ENCODE data around the gene YBEY.
A peak's percentile ranks its signal among the peaks of the same experiment; 100 is the strongest.

Gene YBEY

GRCh38 chr21:46285761-46286647, at the start of gene YBEY (continued):
- TF ChIP-seq PRDM4 (tag by site-specific recombination; IDR thresholded peaks at IDR 0.05) (peak; percentile 51; the same call in 1 of the 2 replicates), ZNF488 (tag by site-specific recombination; IDR thresholded peaks at IDR 0.05) (peak; percentile 5; the same call in 1 of the 2 replicates), ZEB2 (tag by site-specific recombination; IDR thresholded peaks at IDR 0.05) (peak; percentile 100), ZNF76 (tag by site-specific recombination; IDR thresholded peaks at IDR 0.05; ENCODE audit: borderline replicate concordance, low read depth) (peak; percentile 79; the same call in 1 of the 2 replicates), PRDM1 (tag by site-specific recombination; IDR thresholded peaks at IDR 0.05) (peak; percentile 46; the same call in 1 of the 2 replicates), ZBTB6 (tag by site-specific recombination; IDR thresholded peaks at IDR 0.05) (peak; percentile 70), ZNF629 (tag by site-specific recombination; IDR thresholded peaks at IDR 0.05) (peak; percentile 88), KLF17 (tag by site-specific recombination; IDR thresholded peaks at IDR 0.05) (peak; percentile 94; the same call in 1 of the 2 replicates), BCL11B (tag by site-specific recombination; IDR thresholded peaks at IDR 0.05; ENCODE audit: low read depth) (peak; percentile 71; the same call in 1 of the 2 replicates), ZNF37A (tag by site-specific recombination; IDR thresholded peaks at IDR 0.05) (peak; percentile 24; the same call in 1 of the 2 replicates), ZNF610 (tag by site-specific recombination; IDR thresholded peaks at IDR 0.05; ENCODE audit: borderline replicate concordance) (peak; percentile 92; the same call in 1 of the 2 replicates), ZBTB10 (tag by site-specific recombination; IDR thresholded peaks at IDR 0.05) (peak; percentile 96), ZNF580 (tag by site-specific recombination; IDR thresholded peaks at IDR 0.05) (peak; percentile 100), ZBTB1 (tag by site-specific recombination; IDR thresholded peaks at IDR 0.05) (peak; percentile 92), ZNF571 (tag by site-specific recombination; IDR thresholded peaks at IDR 0.05) (no peak), GFI1B (tag by site-specific recombination; IDR thresholded peaks at IDR 0.05) (no peak), ZNF596 (tag by site-specific recombination; IDR thresholded peaks at IDR 0.05) (no peak), OSR2 (tag by site-specific recombination; IDR thresholded peaks at IDR 0.05) (peak; percentile 63), KLF8 (tag by site-specific recombination; IDR thresholded peaks at IDR 0.05) (peak; percentile 95), ZNF639 (tag by site-specific recombination; IDR thresholded peaks at IDR 0.05) (peak; percentile 95), ZFHX2 (tag by site-specific recombination; conservative IDR thresholded peaks at IDR 0.05) (peak; percentile 38; the same call in 1 of the 2 replicates), ZSCAN5A (tag by site-specific recombination; IDR thresholded peaks at IDR 0.05) (peak; percentile 99), EGR2 (tag by site-specific recombination; IDR thresholded peaks at IDR 0.05; ENCODE audit: low read depth) (0 out of 2 replicates have a peak, but pooled peaks have one; percentile 24), ZNF561 (tag by site-specific recombination; IDR thresholded peaks at IDR 0.05; ENCODE audit: borderline replicate concordance) (peak; percentile 99), ZNF266 (tag by site-specific recombination; IDR thresholded peaks at IDR 0.05; ENCODE audit: low read depth) (peak; percentile 30; the same call in 1 of the 2 replicates), ZSCAN16 (tag by site-specific recombination; IDR thresholded peaks at IDR 0.05) (peak; percentile 62; the same call in 1 of the 2 replicates), IKZF3 (tag by site-specific recombination; IDR thresholded peaks at IDR 0.05) (peak; percentile 45)
